K562 (cell line): ENCODE measurements around the gene ELL3. TPM values are rescaled to one million over a fixed set of nuclear protein-coding genes. Genes with fewer than 3 reads are reported as not detected.

Experiments used
- ARNT ChIP-seq, 2 experiments: fragments of 450-650 bp; IDR thresholded peaks; 2 replicates each; pipeline ENCODE4 v1.6.1; 2016; ENCODE audit warnings: mild to moderate bottlenecking in 1 of 2
- CXXC5 ChIP-seq: fragments of 250-450 bp; sonication (Bioruptor Pico); IDR thresholded peaks from 2 replicates; pipeline ENCODE4 v1.8.0; 2022; ENCODE audit warnings: inconsistent platforms, mild to moderate bottlenecking, moderate library complexity
- HINFP ChIP-seq: fragments of 450-650 bp; conservative IDR thresholded peaks from 2 replicates; pipeline ENCODE4 v1.6.1; 2016; ENCODE audit warnings: missing genetic modification characterization, low read depth, mild to moderate bottlenecking, control low read depth, missing compliant biosample characterization
- RBM17 ChIP-seq: fragments of 200-400 bp; formaldehyde crosslinking; IDR thresholded peaks from 2 replicates; pipeline ENCODE4 v1.6.1; 2017; ENCODE audit warnings: low read depth, mild to moderate bottlenecking, low read length, borderline replicate concordance
- SRSF9 ChIP-seq: fragments of 200-400 bp; formaldehyde crosslinking; IDR thresholded peaks from 2 replicates; pipeline ENCODE4 v1.6.1; 2017; ENCODE audit warnings: low read depth, low read length, borderline replicate concordance
- THAP12 ChIP-seq: fragments of 250-450 bp; sonication (Bioruptor Pico); IDR thresholded peaks from 2 replicates; pipeline ENCODE4 v1.9.0; 2021; ENCODE audit warnings: mild to moderate bottlenecking, inconsistent platforms
- ZBTB1 ChIP-seq: sonication (generic); formaldehyde crosslinking; IDR thresholded peaks from 2 replicates; pipeline ENCODE4 v1.8.1; 2023; ENCODE audit warnings: missing genetic modification reagents, low read depth, mild to moderate bottlenecking, borderline replicate concordance
- ZKSCAN8 ChIP-seq: fragments of 200-800 bp; sonication (Bioruptor generic); IDR thresholded peaks from 2 replicates; pipeline ENCODE4 v1.6.1; 2016; ENCODE audit warnings: missing genetic modification characterization, missing compliant biosample characterization
- ZNF140 ChIP-seq: fragments of 250-450 bp; sonication (Bioruptor Pico); IDR thresholded peaks from 2 replicates; pipeline ENCODE4 v1.8.0; 2021; ENCODE audit warnings: moderate library complexity, mild to moderate bottlenecking, inconsistent platforms
- ZNF589 ChIP-seq: fragments of 200-800 bp; sonication (Bioruptor generic); IDR thresholded peaks from 2 replicates; pipeline ENCODE4 v1.6.1; 2016; ENCODE audit warnings: low read depth, missing genetic modification characterization, missing compliant biosample characterization
- ZNF696 ChIP-seq: fragments of 250-450 bp; sonication (Bioruptor Pico); conservative IDR thresholded peaks from 2 replicates; pipeline ENCODE4 v1.4.0; 2020; ENCODE audit warnings: mild to moderate bottlenecking, moderate library complexity
- polyA plus RNA-seq, 8 experiments: library from polyadenylated mRNA; depleted of rRNA in 4 of 8; stranded (reverse) in 5 of 8; unstranded in 3 of 8; fragments of >200 nt; fragmentation: Nextera tagmentation in 2 of 8; fragmentation: Illumina TruSeq in 1 of 8; extraction: Ambion mirVana in 2 of 8; extraction: Trizol in 1 of 8; gene quantifications; 2 replicates each; pipeline versions ENCODE4 v1.2.1 to v1.2.3, GENCODE V29; 2011 to 2014; ENCODE audit warnings: inconsistent platforms in 1 of 8, missing spikeins in 1 of 8
- total RNA-seq, 7 experiments: library from RNA; depleted of rRNA in 6 of 7; stranded (reverse); fragments of >200 nt in 6 of 7; fragmentation: Illumina TruSeq in 2 of 7; extraction: Trizol in 2 of 7; gene quantifications; 2 replicates each; pipeline versions ENCODE4 v1.2.1 to v1.2.3, GENCODE V29; 2011 to 2021; ENCODE audit warnings: low replicate concordance in 1 of 7

The ELL3 gene
- total and polyA plus RNA-seq, 9 of the 15 experiments (the other 6 are each of a cell fraction or from before 2014, with no cell fraction given): 0.80 to 5.2 (median 2.6) TPM

GRCh38 chr15:43824302-43825246 is 47.8 kb upstream of the ELL3 start, which contains the start of gene MFAP1 (continued):
- TF ChIP-seq ZBTB1 (CRISPR knock-in tag) (no peak; the same call in 1 of the 2 replicates), HINFP (tag) (peak; percentile 75), THAP12 (CRISPR knock-in tag) (peak; percentile 68; the same call in 1 of the 2 replicates), SRSF9 (no peak), RBM17 (no peak), ARNT (IDR thresholded peaks at IDR 0.05) (peak; percentile 36 to 88; a peak in 2 of 4 replicates), CXXC5 (CRISPR knock-in tag) (peak; percentile 83), ZNF589 (CRISPR knock-in tag) (peak; percentile 64; the same call in 1 of the 2 replicates), ZKSCAN8 (no peak; the same call in 1 of the 2 replicates), ZNF696 (CRISPR knock-in tag) (no peak), ZNF140 (CRISPR knock-in tag) (no peak)
